ENCODE measurements around the gene NADSYN1. TPM values are rescaled to one million over a fixed set of nuclear protein-coding genes. Genes with fewer than 3 reads are reported as not detected.
A peak's percentile ranks its signal among the peaks of the same experiment; 100 is the strongest.

NADSYN1 gene
- total and polyA plus RNA-seq, 2 of the 13 experiments (the other 11 are each of a cell fraction or from before 2014, with no cell fraction given): 35.7 to 51.5 TPM

GRCh38 chr11:71446942-71447688, 5.9 kb upstream of the NADSYN1 start (continued):
- TF ChIP-seq ZBTB43 (CRISPR knock-in tag; conservative IDR thresholded peaks at IDR 0.05) (no peak), ZFP36 (IDR thresholded peaks at IDR 0.05; ENCODE audit: borderline replicate concordance, low read depth, low read length, partially characterized antibody) (no peak), ZNF567 (CRISPR knock-in tag; IDR thresholded peaks at IDR 0.05; ENCODE audit: borderline replicate concordance) (no peak), NR2C2 (CRISPR knock-in tag; IDR thresholded peaks at IDR 0.05; ENCODE audit: borderline replicate concordance) (peak; percentile 48; the same call in 1 of the 2 replicates), CEBPB (IDR thresholded peaks at IDR 0.05; ENCODE audit: borderline replicate concordance, low read depth, low read length) (peak; percentile 95), CEBPG (CRISPR knock-in tag; IDR thresholded peaks at IDR 0.05) (peak; percentile 87), ZNF883 (CRISPR knock-in tag; IDR thresholded peaks at IDR 0.05; ENCODE audit: not compliant biosample characterization) (no peak), TBX3 (IDR thresholded peaks at IDR 0.05; ENCODE audit: borderline replicate concordance) (peak; percentile 66; the same call in 1 of the 2 replicates), RXRB (CRISPR knock-in tag; IDR thresholded peaks at IDR 0.05; ENCODE audit: borderline replicate concordance) (peak; percentile 73), ZNF749 (CRISPR knock-in tag; IDR thresholded peaks at IDR 0.05; ENCODE audit: borderline replicate concordance) (no peak), TCF7 (IDR thresholded peaks at IDR 0.05; ENCODE audit: low read depth) (peak; percentile 75), ZNF282 (IDR thresholded peaks at IDR 0.05; ENCODE audit: partially characterized antibody) (no peak), ZNF619 (CRISPR knock-in tag; IDR thresholded peaks at IDR 0.05) (0 out of 2 replicates have a peak, but pooled peaks have one; percentile 1), HMG20A (CRISPR knock-in tag; IDR thresholded peaks at IDR 0.05; ENCODE audit: borderline replicate concordance) (peak; percentile 82)
- TF ChIP-seq, protein P1, sequence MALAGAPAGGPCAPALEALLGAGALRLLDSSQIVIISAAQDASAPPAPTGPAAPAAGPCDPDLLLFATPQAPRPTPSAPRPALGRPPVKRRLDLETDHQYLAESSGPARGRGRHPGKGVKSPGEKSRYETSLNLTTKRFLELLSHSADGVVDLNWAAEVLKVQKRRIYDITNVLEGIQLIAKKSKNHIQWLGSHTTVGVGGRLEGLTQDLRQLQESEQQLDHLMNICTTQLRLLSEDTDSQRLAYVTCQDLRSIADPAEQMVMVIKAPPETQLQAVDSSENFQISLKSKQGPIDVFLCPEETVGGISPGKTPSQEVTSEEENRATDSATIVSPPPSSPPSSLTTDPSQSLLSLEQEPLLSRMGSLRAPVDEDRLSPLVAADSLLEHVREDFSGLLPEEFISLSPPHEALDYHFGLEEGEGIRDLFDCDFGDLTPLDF (CRISPR knock-in tag; IDR thresholded peaks at IDR 0.05): no peak
- TF ChIP-seq, protein P2, sequence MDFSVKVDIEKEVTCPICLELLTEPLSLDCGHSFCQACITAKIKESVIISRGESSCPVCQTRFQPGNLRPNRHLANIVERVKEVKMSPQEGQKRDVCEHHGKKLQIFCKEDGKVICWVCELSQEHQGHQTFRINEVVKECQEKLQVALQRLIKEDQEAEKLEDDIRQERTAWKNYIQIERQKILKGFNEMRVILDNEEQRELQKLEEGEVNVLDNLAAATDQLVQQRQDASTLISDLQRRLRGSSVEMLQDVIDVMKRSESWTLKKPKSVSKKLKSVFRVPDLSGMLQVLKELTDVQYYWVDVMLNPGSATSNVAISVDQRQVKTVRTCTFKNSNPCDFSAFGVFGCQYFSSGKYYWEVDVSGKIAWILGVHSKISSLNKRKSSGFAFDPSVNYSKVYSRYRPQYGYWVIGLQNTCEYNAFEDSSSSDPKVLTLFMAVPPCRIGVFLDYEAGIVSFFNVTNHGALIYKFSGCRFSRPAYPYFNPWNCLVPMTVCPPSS (IDR thresholded peaks at IDR 0.05): no peak
- TF ChIP-seq, protein P3, sequence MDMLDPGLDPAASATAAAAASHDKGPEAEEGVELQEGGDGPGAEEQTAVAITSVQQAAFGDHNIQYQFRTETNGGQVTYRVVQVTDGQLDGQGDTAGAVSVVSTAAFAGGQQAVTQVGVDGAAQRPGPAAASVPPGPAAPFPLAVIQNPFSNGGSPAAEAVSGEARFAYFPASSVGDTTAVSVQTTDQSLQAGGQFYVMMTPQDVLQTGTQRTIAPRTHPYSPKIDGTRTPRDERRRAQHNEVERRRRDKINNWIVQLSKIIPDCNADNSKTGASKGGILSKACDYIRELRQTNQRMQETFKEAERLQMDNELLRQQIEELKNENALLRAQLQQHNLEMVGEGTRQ (IDR thresholded peaks at IDR 0.05; ENCODE audit: low read depth, low read length): no peak
- TF ChIP-seq, protein P3 (CRISPR knock-in tag; IDR thresholded peaks at IDR 0.05; ENCODE audit: borderline replicate concordance): no peak
- TF ChIP-seq, protein P4, sequence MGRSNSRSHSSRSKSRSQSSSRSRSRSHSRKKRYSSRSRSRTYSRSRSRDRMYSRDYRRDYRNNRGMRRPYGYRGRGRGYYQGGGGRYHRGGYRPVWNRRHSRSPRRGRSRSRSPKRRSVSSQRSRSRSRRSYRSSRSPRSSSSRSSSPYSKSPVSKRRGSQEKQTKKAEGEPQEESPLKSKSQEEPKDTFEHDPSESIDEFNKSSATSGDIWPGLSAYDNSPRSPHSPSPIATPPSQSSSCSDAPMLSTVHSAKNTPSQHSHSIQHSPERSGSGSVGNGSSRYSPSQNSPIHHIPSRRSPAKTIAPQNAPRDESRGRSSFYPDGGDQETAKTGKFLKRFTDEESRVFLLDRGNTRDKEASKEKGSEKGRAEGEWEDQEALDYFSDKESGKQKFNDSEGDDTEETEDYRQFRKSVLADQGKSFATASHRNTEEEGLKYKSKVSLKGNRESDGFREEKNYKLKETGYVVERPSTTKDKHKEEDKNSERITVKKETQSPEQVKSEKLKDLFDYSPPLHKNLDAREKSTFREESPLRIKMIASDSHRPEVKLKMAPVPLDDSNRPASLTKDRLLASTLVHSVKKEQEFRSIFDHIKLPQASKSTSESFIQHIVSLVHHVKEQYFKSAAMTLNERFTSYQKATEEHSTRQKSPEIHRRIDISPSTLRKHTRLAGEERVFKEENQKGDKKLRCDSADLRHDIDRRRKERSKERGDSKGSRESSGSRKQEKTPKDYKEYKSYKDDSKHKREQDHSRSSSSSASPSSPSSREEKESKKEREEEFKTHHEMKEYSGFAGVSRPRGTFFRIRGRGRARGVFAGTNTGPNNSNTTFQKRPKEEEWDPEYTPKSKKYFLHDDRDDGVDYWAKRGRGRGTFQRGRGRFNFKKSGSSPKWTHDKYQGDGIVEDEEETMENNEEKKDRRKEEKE (IDR thresholded peaks at IDR 0.05): no peak
